ENCODE measurements around the gene NR1H2.

The NR1H2 gene

GRCh38 chr19:50330365-50331078 lies 45.7 kb upstream of the NR1H2 start:
- Histone ChIP-seq H3K27ac (no peak overlapping the region), H3K4me3 (peak overlapping the region; percentile 65)
- TF ChIP-seq CTCF (IDR thresholded peaks at IDR 0.05), result no peak
- no peak for DNase-seq (ENCODE audit: low spot score)

DNA sequence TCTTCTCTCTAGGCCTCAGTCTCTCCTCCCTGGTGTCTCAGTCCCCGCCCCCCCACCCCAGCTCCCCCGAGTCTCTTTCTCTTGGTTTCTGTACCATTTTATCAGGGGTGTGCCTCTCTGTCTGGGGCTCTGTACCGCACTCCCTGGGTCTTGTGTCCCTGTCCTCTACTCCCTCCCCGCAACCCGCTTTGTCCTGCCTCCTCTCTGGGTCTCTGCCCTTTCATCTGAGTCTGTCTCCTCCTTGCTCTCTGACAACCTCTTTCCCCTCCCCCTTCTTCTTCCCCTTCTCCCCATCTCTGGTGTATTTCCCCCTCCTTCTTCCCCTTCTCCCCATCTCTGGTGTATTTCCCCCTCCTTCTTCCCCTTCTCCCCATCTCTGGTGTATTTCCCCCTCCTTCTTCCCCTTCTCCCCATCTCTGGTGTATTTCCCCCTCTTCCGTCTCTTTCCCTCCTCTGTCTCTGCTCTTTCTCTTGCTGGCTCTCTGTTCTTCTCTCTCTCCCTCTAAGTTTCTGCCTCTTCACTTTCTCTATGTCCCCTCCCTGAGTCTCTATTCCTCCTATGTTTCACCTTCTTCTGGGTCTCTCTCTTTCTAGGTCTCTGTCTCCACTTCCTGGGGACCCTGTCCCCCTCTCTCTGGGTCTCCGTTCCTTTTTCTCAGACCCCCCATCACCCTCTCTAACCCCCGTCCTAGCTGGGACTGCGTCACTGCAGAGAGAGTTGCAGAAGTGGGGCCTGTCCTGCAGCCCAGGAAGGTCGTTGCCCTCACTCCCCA lies 44.9 kb upstream of the NR1H2 start:
- H3K27ac ChIP-seq, result peak overlapping the region in 1 of 2 donors; percentile 70
- no peak for DNase-seq (ENCODE audit: low spot score)
- TF ChIP-seq CTCF (IDR thresholded peaks at IDR 0.05), result no peak
- H3K4me3 ChIP-seq, result peak overlapping the region; percentile 65

DNA sequence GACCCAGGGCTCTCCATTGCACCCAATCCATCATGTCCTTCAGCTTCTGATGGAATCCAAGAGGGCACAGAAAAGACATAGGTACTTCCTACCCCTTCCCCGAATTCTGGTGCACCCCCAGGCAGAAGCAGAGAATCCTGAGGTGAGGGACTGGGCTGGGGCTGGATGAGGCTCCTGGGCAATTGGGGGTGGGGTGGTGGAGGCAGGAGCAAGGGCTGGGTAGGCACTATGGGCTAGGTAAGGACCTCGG lies 44.3 kb upstream of the NR1H2 start:
- H3K4me3 ChIP-seq, result peak overlapping the region; percentile 74
- DNase-seq (ENCODE audit: low spot score), result no peak
- TF ChIP-seq CTCF (IDR thresholded peaks at IDR 0.05), result no peak
- peak overlapping the region in 1 of 2 donors; percentile 70 for H3K27ac ChIP-seq

DNA sequence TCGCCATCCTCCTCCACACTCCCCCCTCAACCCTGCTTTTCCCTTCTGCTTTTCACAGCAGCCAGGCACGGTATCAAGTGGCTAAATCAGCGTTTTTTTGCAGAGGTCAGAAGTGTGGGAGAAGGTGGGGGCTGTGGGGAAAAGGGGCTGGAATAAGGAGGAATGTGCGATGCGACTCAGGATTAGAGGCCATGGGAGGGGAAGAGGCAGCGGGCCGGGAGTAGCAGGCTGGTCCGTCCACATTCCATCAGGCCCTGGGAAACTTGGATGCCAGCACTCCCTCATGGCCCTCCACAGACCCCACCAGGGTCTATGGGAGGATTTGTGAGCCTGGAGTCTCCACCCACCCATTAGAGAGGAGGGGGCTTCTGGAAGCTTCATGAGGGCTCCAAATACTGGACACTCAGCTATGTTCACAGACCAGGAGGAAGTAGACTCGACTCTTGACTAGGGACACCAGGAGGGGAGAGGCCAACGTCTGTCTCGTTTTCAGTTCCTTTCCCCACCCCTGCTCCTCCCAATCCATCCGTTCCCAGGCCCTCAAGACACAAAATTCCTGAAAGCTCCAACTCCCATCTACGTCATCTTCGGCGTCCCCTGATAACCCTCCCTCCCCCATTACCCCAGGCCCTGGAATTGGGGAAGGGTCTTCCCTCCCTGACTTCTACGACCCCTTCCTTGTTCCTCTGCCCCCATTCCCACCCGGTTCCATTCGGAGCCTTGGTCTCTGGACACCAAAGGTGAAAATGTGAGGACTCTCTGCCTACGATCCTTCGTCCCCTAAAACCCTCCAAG lies 43.8 kb upstream of the NR1H2 start:
- DNase-seq (ENCODE audit: low spot score), result no peak
- peak overlapping the region; percentile 74 for H3K4me3 ChIP-seq
- TF ChIP-seq CTCF (IDR thresholded peaks at IDR 0.05), result no peak
- H3K27ac ChIP-seq, result peak overlapping the region in 1 of 2 donors; percentile 70

- Histone ChIP-seq H3K4me3 (peak overlapping the region; percentile 74), H3K27ac (peak overlapping the region in 1 of 2 donors; percentile 70)
- TF ChIP-seq CTCF (IDR thresholded peaks at IDR 0.05), result no peak
- DNase-seq (ENCODE audit: low spot score), result no peak
These were observed 43.0 kb upstream of the NR1H2 start for GRCh38 chr19:50333235-50333736.

DNA sequence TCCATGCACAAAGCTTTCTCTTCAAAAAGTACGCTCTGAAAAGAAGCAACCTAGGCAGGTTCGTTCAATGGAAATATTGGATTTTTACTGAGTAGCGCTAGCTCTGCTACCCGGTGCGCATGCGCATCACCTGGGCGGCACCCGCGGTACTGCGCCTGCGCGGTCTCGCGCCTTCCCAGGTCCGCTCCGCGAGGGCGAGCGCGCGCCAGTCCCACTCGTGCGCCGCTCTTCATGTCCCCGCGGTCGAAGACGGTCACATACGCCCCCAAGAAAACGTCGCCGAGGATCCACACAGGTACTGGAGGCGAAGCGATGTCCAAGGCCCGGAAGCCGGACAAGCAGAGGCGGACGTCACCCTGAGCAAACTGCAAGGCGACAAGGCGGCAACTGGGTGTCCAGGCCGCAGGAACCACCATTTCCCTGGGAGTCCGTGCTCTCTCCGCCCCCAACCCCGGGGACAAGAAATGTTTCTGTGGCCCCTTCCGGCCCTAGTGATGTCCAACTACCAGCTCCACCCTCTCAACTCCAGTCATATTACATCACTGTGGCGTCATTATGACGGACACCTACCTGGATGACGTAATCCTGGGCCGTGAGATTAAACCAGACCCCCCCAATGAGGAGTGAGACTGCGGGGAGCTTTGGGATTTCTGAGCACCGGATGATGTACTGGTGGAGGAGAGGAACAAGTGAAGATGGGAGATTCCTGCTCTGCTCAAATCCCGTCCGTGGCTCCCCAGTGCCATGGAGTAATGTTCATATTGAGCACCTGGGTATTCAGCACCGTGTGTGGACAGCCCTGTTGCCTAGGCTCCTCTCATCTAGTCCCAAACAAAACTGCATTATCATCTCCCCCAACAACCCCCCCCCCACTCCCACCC lies 42.3 kb upstream of the NR1H2 start:
- DNase-seq (ENCODE audit: low spot score), result no peak
- Histone ChIP-seq H3K27ac (peak overlapping the region in 1 of 2 donors; percentile 70), H3K4me3 (peak overlapping the region; percentile 74)
- TF ChIP-seq CTCF (IDR thresholded peaks at IDR 0.05), result no peak
